GM13977 (cell line): Measurements from ENCODE around the gene AZU1.
"Not testable (repeated sequence)": the region's sequence is repeated elsewhere in the genome, so short reads cannot be mapped to it uniquely, and the experiment has no call there.

ENCODE experiments used
- DNase-seq: peaks from one replicate; pipeline ENCODE4 v3.0.0; 2012; ENCODE audit warnings: low spot score
- CTCF ChIP-seq: IDR thresholded peaks from 2 replicates; pipeline ENCODE4 v1.5.1; 2012; ENCODE audit warnings: mild to moderate bottlenecking, control low read depth; ENCODE audit not compliant: insufficient read depth; ENCODE audit errors: extremely low read depth, missing control alignments
- in situ Hi-C: fragments of 300-500 bp; cut with MboI; formaldehyde crosslinking; loops from one replicate; pipeline ENCODE4 v1.12.0; 2022; ENCODE audit warnings: low sequenced_read_pairs, low pct_unique_long_range_greater_than_20kb, mixed read lengths, inconsistent platforms; ENCODE audit not compliant: unreplicated experiment

AZU1 gene

GRCh38 chr19:850221-850978 is 22.8 kb downstream of the AZU1 start:
- no peak for DNase-seq
- in situ Hi-C loops, result loop anchor here (10.0 kb wide), 1 partner anchor 134 kb away; the partner anchor contains the start of gene WDR18
- TF ChIP-seq CTCF, result no peak

GRCh38 chr19:850979-851335 is 23.3 kb downstream of the AZU1 start:
- no peak for TF ChIP-seq CTCF
- DNase-seq, result no peak
- in situ Hi-C loops, result loop anchor here (10.0 kb wide), 1 partner anchor 134 kb away; the partner anchor contains the start of gene WDR18

- TF ChIP-seq CTCF, result no peak
- in situ Hi-C loops, result loop anchor here (10.0 kb wide), 1 partner anchor 132 kb away; the partner anchor contains the start of gene WDR18
- DNase-seq, result no peak
Observed at GRCh38 chr19:852136-853013, 24.7 kb downstream of the AZU1 start, which contains the start of gene ELANE. Gene ELANE, plus strand, starts transcription at chr19:852303. Its CDS starts 26 bp downstream, at chr19:852329.

GRCh38 chr19:853014-853585 is 25.5 kb downstream of the AZU1 start:
- no peak for TF ChIP-seq CTCF
- in situ Hi-C loops, result loop anchor here (10.0 kb wide), 1 partner anchor 132 kb away; the partner anchor contains the start of gene WDR18
- DNase-seq, result no peak

- in situ Hi-C loops, result loop anchor here (10.0 kb wide), 1 partner anchor 131 kb away; the partner anchor contains the start of gene WDR18
- not testable (repeated sequence) for DNase-seq
Observed at GRCh38 chr19:853614-854220, 26.1 kb downstream of the AZU1 start.

GRCh38 chr19:854549-854948 is 26.9 kb downstream of the AZU1 start:
- TF ChIP-seq CTCF, result no peak

More at GRCh38 chr19:854549-854948, 26.9 kb downstream of the AZU1 start:
- no peak for DNase-seq
- in situ Hi-C loops, result loop anchor here (10.0 kb wide), 1 partner anchor 130 kb away; the partner anchor contains the start of gene WDR18
